ENCODE measurements around the gene REPIN1. TPM values are rescaled to one million over a fixed set of nuclear protein-coding genes. Genes with fewer than 3 reads are reported as not detected.

Gene REPIN1
- total RNA-seq, 3 donors from 2014 or later = 151 to 228 (median 202) TPM

- no peak for ATAC-seq
These were observed 41.3 kb upstream of the REPIN1 start for GRCh38 chr7:150327308-150327707.

GRCh38 chr7:150329331-150330120, 39.1 kb upstream of the REPIN1 start:
- no peak for TF ChIP-seq CTCF (IDR thresholded peaks at IDR 0.05)
- DNase-seq (no peak), ATAC-seq (peak; percentile 44)
- no peaks in the 10 kb centered on the region for H3K4me1 ChIP-seq (ENCODE audit: low read depth)
- H3K36me3 ChIP-seq (ENCODE audit: low read depth) = no peaks in the 10 kb centered on the region
- H3K9me3 ChIP-seq = no peaks in the 10 kb centered on the region
- no peak overlapping the region for H3K4me3 ChIP-seq
- intact Hi-C loops (cut with DNase I, micrococcal nuclease) = no loop called here

More at GRCh38 chr7:150327308-150327707, 41.3 kb upstream of the REPIN1 start:
- Histone ChIP-seq H3K4me1 (ENCODE audit: low read depth) (peaks cover 8% of the 10 kb centered on the region), H3K36me3 (ENCODE audit: low read depth) (no peaks in the 10 kb centered on the region), H3K4me3 (no peak overlapping the region), H3K9me3 (no peaks in the 10 kb centered on the region)
- no peak for DNase-seq
- intact Hi-C loops (cut with DNase I, micrococcal nuclease) = no loop called here
- no peak for TF ChIP-seq CTCF (IDR thresholded peaks at IDR 0.05)

DNA sequence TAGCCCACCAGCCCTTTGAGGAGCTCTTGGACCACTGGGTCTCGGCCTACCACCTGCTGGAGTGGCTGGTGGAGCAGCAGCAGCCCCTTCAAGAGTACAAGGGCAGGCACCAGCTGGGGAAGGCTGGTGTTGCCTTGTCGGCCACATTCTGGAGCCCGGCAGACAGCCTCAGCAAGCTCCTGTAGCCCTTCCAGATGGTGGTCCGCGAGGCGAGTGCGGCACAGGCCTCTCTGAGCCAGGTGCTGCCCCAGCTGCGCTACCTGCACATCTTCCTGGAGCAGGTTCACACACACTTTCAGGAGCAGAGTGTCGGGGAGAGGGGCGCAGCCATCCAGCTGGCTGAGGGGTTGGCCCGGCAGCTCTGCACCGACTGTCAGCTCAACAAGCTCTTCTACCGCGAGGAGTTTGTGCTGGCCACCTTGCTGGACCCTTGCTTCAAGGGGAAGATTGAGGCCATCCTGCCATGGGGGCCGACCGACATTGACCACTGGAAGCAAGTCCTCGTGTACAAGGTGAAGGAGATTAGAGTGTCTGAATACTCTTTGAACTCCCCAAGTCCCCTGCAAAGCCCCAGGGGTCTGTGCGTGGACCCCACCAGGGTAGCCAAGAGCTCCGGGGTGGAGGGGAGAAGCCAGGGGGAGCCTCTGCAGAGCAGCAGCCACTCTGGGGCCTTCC, 38.3 kb upstream of the REPIN1 start:
- intact Hi-C loops (cut with DNase I, micrococcal nuclease) = no loop called here
- Histone ChIP-seq H3K4me3 (no peak overlapping the region), H3K4me1 (ENCODE audit: low read depth) (no peaks in the 10 kb centered on the region), H3K9me3 (no peaks in the 10 kb centered on the region), H3K36me3 (ENCODE audit: low read depth) (no peaks in the 10 kb centered on the region)
- TF ChIP-seq CTCF (IDR thresholded peaks at IDR 0.05) = no peak
- ATAC-seq (no peak), DNase-seq (no peak)

- TF ChIP-seq CTCF (IDR thresholded peaks at IDR 0.05) = no peak
- ATAC-seq = no peak
- Histone ChIP-seq H3K9me3 (no peaks in the 10 kb centered on the region), H3K4me3 (no peak overlapping the region), H3K36me3 (ENCODE audit: low read depth) (no peaks in the 10 kb centered on the region), H3K4me1 (ENCODE audit: low read depth) (peaks cover 10% of the 10 kb centered on the region)
- DNase-seq = no peak
- intact Hi-C loops (cut with DNase I, micrococcal nuclease) = no loop called here
These were observed 35.6 kb upstream of the REPIN1 start for GRCh38 chr7:150332852-150333635.

DNA sequence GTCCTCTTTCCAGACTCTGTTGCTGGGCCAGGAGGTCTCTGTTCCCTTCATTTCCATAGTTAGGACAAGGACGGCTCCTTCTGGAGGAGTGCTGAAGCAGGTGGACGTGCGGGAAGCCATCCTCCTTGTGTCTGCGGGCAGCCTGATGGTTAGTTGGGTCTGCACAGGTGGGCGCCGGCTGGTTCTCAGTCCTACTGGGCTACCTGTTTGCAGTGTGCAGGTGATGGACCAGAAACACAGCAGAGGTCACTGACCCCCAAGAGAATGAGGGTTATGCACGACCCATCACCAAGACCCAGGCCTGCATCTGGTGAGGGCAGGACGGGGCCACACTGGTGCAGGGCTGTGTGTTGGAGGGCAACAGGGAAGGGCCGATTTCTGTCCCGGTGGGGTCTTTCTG, 35.0 kb upstream of the REPIN1 start:
- intact Hi-C loops (cut with DNase I, micrococcal nuclease) = no loop called here
- ATAC-seq (no peak), DNase-seq (no peak)
- peaks cover 16% of the 10 kb centered on the region for H3K4me1 ChIP-seq (ENCODE audit: low read depth)
- no peak overlapping the region for H3K4me3 ChIP-seq
- no peaks in the 10 kb centered on the region for H3K9me3 ChIP-seq
- no peaks in the 10 kb centered on the region for H3K36me3 ChIP-seq (ENCODE audit: low read depth)
- TF ChIP-seq CTCF (IDR thresholded peaks at IDR 0.05) = no peak

Measured in mucosa of descending colon (tissue), 3 donors.